SKM-1 treated with dmso at 0.1 percent for 144 hours (cell line): ENCODE measurements around the gene CEMIP2.

Source experiments
- DNase-seq: peaks from one replicate; lab custom pipeline; 2025; ENCODE audit not compliant: unreplicated experiment; lab: John Stamatoyannopoulos, UW

The CEMIP2 gene

DNA sequence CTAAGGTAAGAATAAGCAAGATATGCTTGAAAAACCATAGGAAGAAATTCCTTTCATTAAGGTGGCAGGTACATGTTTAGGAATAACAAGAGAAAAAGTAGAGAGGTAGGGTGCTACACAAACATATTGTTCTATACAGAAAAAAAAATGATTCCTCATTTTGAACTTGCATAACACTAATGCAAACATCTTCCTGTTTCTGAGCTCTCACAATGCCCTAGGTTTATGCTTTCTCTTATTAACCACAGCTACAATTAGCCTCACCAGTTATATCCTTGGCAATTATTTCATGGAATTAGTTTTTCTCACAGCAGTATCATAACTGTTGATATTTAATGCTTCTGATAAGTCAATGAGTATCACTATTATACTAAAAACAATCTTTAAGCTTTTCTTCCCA is 20.7 kb downstream of the CEMIP2 start:
- DNase-seq, result peak; percentile 37

DNA sequence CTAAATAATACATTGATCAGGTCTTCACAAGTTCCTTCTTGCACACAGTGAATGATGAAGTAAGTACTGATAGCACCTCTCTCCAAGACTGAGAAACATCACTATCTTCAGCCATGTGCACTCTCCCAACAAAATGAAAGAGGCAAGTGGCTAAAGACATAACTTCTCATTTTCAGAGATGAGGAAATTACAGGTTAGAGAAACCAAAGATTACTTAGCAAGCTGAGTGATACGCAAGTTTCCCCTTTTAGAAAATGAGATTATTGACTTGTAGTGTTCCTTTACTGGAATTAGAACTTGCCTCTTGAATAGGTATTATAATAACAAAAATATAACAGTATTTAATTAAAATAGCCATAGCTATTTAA is 21.6 kb downstream of the CEMIP2 start:
- DNase-seq, result peak; percentile 42

DNA sequence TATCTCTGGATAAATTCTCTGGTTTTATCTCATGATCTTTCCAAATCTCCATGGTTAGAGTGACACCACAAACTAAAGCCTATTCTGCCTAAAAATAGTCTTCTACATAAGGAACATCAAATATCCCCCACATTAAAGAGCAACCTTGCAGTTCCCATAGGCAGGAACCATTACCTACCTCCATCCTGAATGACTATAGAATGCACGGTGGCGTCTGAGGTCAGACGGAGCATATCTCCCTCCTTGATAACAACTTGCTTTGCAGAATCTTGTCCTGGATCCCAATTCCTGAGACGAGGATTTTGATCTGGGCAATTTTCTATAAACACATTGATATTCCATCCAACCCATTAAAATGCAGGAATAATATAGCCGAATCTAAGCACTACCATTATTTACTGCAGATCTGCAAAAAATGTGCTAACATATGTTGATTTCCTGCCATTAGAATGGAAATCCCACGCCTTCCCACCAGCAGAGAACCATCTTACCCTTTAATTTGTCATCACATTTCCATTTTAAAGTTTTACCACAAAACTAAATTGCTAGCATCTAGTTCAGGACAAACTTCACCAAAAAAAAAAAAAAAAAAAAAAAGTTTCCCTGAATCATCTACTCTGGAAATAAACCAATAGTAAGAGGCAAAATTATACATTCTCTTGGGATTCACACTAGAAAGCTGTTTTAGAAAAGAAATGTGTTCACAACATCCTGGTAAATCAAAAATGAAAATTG is 22.1 kb downstream of the CEMIP2 start:
- DNase-seq, result no peak

DNA sequence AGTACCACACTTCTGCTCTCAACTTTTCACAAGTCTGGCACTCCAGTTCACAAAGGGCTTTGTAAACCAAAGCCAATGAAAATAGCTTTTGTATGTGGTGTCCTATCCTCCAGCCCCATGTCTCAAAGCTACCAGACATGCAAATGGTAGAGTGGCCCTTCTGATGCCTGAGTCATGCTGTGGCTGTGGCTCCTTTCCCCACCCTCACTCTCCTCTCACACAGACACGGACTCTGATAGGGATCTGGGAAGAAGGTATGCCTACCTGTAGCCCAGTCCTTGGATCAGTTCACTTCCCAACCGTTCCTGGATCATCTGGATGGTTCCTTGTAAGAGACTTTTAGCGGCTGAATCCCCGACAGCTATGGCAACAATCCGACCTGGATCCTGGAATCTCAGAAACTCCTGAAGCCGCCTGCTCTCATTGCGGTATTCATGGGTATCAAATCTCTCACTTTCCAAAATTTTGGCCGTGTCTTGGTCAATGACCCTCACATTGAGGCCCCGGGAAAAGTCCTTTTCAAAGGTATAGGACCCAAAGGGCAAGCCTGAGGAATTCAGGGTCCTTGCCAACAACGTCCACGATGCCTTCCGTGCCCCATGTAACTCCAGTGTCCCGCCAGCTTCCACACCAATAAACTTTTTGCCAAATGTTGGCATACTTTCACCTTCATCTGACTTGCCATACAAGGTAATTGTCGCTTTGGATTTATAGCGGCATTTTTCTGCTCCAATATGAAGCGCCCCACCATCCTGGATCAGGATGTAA is 23.4 kb downstream of the CEMIP2 start:
- DNase-seq, result no peak

DNA sequence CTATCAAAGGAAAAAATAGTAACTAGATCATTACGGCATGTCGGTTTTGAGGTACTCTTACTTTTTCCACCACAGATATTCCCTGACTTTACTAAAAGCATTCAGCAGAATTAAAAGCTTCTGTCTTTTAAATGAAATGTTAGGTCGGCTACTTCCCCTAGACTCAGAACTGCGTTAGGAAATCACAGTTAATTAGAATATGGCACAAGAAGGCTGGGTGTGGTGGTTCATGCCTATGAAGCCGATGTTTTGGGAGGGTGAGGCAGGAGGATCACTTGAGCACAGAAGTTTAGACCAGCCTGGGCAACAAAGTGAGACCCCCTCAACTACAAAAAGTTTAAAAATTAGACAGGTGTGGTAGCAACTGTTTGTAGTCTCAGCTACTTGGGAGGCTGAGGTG is 24.4 kb downstream of the CEMIP2 start:
- no peak for DNase-seq

DNA sequence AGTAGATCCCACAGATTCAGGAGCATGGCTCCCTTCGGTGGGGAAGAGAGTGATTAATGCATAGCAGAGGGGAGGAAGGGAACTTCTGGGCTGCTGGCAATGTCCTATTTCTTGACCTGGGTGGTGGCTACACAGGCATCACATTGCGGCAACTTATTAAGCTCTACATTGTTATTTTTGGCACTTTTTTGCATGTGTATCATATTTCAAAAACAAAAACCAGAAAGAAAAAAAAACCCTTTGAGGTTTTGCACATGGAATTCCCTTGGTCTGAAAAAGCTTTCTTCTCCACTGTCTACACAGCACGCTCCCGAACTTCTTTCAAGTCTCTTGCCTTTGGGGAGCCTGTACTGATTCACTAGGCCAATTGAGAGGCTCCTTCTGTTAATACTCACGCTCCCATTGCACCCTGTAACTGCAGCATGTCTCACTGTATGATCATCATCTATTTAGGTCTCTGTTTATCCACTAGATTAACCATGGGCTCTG is 25.1 kb downstream of the CEMIP2 start:
- DNase-seq, result no peak

DNA sequence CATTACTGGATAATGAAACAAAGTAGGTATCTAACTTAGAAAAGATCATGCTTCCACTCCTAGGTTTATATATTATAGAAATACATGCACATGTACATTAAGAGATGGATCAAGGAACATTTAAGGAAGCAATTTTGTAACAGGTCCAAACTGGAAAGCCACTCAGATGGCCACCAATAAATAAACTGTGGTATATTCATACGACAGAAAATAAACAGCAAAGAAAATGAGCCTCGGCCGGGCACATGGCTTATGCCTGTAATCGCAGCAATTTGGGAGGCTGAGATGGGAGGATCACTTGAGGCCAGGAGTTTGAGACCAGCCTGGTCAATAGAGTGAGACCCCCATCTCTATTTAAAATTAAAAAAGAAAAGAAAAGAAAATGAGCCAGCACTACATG is 25.6 kb downstream of the CEMIP2 start:
- DNase-seq, result no peak

DNA sequence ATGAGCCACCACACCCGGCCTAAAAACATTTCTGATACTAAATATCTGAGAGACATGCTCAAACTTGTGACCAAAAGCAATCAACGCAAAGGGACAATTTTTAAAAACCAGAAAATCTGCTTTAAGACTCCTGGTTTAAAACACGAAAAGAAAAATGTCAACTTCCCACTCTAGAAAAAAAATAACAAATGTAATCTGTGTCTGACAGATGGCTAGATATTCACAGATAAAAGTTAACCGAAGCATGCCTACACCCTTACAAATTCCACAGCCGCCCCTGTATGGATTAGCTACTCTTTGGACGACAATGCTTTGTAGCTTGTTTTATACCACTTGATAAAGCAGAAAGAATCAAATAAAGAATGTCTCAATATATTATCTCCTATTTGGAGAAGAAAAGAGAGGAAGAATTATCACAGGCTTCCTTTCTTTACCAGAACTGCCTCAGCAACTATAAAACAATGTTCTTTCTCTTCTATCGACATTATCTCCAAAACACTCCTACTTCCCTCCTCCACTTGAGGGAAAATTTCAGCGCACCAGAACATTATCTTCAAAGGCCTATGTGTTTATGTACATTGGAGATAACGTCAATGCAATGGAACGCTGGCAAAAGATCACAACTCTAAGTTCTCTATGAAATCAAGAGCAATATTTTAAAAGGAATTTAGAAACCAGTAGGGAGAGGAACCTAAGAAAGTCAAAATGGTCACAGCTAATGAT is 26.2 kb downstream of the CEMIP2 start:
- DNase-seq, result no peak

DNA sequence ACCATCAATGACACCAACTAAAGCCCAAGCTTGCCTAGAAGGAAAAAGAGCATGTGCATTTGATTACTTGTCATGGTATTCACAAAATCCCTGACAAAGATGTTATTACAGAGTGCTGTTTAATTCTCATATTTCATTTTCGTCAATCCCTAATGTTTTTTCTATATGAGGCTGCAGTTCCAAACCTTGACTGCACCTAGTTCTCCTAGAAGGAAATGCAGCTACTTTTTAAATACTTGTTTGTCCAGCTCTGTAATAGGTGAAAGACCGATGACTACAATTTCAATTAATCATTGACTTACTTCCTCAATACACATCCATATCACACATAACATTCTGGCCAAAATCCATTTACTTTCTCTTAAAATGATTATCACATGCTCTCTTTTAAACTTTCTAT is 28.1 kb downstream of the CEMIP2 start:
- no peak for DNase-seq

DNA sequence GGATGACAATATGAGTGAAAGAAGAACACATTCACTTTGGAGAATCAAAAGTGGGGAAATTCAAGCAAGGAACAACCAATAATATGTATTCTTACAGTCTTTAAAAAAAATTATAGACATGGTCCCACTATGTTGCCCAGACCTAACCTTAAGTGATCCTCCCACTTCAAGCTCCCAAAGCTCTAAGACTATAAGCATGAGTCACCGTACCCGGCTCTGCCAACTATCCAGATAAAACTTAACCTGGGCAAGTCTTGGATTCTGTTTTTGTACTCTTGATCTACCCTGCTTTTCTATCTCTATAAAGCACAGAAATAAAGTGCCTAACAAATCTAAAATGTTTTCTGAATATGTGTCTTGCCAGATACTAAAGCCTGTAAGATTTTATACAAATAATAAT is 30.9 kb downstream of the CEMIP2 start:
- no peak for DNase-seq

DNA sequence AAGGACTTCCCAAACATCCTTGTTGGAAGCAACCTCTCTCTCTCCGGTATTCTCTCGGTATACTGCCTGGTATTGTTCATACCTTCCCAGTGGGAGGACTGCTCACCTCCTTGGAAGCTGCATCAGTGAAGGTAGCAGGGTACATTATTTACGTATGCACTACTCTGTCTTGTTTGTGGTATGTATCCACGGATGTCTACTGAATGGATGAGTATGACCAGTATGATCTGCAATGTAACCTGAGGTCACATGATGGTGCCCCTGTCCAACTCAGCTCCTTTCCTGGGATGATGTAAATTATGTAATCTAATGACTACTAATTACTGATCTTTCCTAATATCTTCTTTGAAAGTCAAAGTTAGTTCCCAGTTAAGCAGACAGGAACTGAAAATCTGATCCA is 32.1 kb downstream of the CEMIP2 start:
- no peak for DNase-seq

DNA sequence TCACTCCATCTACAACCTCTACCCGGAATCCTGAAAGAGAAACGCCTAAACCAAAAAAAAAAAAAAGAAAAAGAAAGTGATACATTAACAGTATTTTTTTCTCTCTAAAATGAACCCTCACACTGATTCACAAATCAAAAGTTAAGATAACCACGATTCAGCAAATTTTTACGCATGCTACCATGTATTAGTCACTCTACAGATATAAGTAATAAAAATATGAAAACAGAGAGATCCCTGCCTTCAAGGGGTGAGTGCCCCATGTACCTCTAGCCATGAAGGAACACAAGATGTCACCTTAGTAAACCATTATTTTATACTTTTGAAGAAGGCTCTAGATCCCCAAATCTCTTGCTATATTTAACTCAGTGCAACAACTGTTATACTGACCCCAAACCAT is 33.4 kb downstream of the CEMIP2 start:
- no peak for DNase-seq

DNA sequence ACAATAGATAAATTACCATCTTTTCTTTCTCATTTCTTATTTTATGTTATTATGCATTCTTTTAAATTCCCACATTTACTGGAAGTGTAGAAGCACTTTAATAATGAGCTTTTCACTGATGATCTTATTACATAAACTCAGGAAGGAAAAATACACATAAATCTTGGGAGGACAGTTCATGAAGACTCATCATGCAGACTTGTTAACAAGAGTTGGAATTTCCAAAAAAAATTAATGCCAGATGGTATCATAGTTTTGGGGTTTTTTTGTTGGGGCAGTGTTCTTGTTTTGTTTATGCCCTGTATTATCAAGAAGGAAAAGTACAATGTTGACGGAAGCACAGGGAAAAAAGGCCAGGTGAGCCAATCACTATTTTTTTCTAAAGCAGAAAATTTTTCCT is 35.1 kb downstream of the CEMIP2 start:
- DNase-seq, result no peak

DNA sequence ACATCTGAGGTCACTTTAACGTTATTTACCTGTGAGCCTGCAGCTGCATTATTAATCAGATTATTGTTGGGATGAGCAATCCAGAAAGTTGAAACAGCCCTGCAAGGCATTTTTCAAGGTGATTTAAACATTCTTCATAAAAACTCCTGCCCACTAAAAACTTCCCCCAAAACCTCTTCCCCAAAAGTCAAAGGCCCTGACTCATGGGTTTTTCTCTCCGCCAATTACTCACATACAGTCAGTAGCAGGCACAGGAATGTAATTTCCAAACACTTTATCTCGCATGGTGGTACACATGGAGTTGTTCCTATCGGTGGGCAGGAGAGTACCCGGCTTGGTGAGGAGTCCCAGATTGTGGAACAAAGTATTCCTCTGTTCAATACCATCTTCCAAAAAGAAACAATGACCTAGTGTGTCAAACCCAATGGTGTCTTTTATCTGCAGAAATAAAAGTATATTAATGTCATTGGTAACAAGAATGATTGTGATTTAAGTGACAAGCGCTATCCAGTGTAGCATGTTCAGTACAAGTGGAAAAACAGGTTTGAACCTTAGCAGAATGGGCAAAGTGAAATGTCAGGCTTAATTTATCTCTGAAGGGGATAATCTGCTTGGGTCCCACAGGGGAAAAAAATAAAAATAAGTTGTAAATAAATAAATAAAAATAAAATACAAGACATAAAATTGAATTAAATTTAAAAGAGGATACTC is 38.3 kb downstream of the CEMIP2 start:
- no peak for DNase-seq

DNA sequence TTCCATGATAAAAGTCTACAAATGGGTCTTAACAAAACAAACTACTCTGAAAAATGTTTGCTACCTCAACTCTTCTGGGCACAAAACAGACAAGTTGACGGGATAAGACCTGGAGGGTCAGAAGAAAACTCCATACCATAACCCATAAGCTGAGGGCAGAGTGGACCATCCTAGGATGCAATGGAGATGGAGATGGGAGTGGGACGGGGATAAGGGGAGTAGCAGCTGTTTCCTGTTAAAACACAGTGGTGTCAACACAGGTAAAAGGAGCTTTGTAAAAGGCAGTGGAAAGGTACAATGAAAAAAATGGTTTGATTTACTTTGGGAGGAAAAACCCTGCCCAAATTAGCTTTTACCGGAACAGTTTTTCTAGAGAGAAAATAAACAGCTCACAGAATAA is 41.6 kb downstream of the CEMIP2 start:
- no peak for DNase-seq

DNA sequence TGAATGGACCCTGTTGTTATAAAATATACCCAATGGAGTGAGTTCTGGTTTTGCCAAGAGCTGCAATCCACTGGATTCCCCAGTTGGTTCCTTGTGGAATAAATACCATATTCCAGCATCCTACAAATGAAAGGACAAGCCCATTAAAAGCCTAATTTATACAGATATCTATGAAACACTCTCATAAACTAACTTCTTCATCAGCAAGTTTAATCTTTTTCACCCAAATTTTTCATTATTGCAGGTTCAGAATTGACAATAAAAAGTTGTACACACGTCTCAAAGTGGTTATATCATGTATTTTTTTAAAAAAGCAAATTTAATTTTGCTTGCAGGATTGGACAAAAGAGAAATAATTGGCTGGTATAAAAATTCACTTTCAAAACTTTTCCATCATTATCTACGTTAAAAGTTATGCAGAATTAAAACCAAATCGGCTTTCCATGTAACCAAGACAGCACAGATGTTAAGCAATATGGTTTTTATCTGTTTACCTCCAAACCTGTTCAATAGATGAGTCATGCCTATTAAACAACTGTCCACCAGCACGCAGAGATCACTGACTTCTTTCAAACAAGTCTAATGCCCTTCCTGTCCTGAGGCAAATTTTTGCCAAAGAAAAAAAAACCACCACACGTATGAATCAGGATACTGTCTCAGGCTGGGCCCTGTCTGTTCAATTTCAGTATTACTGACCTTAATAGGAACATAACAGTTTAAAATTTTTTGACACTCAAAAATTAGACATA is 42.5 kb downstream of the CEMIP2 start:
- DNase-seq, result no peak

DNA sequence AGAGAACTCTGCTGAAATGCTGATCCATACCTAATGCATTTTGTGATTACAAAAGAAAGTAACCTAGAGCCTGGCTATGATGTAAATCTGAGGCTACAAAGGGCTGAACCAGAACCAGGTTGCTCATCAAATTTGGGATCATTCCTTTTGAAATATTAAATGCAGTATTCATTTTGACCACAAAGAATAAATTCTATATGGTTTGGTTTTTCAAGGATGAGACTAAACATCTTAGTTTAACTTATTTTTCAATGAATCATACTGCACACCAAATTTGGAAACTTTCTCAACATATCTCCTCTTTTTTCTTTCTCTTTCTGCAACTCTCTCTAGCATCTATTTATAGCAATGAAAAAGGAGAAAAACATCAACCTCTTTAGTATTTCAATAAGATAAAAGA is 46.5 kb downstream of the CEMIP2 start:
- DNase-seq, result no peak

DNA sequence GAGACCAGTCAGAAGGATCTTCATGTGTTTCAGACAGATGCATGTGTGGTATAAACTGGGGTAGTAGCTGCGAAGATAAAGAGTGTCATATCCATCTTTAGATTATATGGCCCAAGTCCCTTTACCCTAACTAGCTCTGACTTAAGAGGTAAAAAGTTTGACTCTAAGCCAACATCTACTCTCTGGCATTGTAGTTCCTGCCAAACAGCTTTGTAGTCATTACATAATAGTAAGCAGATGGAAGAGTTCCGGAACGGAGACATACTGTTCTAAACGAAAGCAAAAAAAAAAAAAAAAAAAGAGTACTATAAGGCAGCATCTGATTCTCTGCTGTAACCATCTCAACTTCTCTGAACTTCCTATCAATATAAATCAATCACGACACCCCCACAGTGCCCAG is 48.8 kb downstream of the CEMIP2 start:
- DNase-seq, result no peak

DNA sequence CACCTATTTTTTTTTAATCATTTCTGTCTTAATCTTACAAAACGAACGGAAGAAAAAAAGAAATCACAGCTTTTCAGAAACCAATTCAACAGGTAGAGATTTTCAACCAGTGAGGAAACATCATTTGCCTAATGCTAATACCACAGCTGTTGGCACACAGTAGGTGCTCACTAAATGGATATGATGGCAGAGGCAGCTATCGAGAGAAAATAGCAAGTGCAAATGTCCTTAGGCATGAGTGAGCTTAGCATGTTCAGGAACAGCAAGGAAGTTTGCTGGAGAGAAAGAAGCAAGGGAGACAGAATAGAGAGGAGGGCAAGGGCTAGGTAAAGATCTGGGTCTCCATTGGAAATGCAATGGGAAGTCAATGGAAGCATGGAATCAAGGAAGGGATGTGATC is 49.2 kb downstream of the CEMIP2 start:
- no peak for DNase-seq

DNA sequence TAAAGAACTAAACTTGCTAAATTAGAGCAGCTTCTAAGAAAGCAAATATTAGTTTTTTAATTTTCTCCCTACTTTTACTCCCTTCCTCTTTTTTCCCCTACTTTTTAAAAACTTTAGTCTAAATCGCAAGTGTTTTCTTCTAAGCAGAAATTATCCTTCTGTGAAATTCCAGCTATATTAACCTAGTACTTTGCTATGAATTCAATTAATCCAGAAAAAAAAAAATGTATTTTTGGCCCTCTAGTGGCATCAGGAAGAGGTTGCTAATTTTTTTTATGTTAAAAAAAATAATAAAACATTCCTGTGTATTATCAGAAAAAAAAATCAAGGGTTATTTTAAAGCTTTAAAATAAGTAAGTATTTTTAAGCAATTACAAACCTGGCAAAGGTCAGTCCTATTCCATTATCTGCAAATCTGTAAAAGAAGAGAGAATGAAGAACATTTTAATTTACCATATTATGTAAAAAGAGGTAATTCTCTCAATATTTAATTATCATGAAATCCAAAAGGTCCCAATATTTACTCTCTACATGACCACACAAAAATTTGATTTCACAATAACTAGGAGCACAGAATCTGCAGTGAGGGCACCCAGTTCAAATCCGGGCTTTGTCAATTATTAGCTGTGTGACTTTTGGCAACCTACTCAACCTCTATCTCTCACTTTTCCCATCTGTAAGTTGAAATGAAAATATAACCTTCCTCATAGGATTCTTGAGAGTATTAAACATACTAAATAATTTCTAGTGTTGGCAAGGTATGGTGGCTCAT is 52.0 kb downstream of the CEMIP2 start:
- DNase-seq, result no peak
